Hematopoietic multipotent progenitor cell treated with erythropoietin and hydrocortisone succinate and interleukin-3 and kit ligand, for 6 days (in vitro differentiated cells): ENCODE data around the gene COA8.

ENCODE experiments used
- DNase-seq: peaks from one replicate; pipeline ENCODE4 v3.0.0-alpha.2; 2015

COA8 gene

GRCh38 chr14:103526247-103526913 lies 36.4 kb upstream of the COA8 start:
- DNase-seq: no peak

DNA sequence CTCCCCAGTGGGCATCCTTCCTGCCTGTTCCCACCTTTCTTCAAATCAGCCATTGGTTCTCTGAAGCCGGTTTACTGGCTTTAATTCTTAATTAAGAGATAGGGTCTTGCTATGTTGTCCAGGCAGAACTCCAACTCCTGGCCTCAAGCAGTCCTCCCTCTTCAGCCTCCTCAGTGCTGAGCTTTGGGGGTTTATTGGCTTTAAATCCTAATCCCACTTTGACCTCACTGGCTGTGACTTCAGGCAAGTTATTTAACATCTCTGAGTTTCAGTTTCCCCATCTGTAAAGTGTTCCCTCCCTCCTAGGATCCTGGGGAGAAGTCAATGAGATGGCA lies 35.9 kb upstream of the COA8 start:
- no peak for DNase-seq

DNA sequence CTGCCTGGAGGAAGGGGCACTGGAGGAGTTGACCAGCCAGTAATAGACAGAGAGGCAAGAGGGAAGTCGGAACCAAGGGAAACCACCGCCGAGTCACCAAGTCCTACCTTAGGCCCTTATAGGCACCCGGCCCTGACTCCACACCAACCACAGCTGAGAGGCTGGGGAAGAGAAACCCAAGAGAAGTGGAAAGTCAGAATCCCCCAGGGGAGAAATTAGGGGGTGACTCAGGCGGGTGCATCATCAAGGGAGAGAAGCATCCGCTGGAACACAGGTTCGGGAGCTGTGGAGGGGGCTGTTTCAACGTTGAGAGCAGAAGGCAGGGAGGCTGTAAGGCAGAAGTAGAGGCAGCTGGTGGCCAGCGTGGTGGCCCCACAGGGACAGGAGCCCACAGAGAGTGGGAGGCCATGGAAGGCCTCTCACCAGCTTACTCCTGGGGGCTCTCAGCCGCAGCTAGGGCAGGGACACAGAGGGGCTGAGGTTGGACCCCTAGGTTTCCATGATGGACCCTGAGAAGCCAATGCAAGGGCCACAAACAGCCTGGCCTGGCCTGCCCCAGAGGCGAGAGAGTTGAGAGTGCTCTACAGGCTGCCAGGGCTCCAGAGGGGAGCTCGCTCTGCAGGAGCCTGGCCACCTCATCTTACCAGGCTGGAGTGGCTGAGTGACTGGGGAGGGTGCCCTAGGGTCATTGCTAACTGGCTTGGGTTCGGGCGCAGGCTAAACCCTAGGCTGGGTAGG lies 35.2 kb upstream of the COA8 start:
- DNase-seq: no peak

DNA sequence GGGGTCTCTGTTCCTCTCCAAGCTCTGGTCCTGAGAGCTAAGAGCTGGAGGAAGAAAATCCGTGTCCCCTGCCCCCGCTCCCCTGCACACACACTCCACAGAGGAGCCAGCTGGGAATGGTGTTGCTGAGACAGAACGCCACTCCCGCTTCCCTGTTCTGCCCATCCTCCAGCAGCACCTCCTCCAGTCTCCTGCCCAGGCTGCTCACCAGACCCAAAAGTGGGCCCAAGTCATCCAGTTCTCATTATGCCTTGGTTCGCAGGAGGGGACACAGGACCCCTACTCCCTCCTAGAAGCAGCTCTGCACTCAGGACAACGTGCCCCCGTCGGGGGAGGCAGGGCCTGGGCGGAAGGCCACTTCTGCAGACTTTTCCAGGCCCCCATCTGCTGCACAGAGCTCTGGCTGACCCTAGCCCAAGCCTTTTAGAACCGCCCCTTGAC lies 34.6 kb upstream of the COA8 start:
- DNase-seq: no peak

GRCh38 chr14:103528587-103529382 lies 34.0 kb upstream of the COA8 start, which contains the start of gene TRMT61A:
TSS of gene TRMT61A (plus strand) at chr14:103529196. CDS start at chr14:103529979, 783 bp downstream.
- peak; percentile 89 for DNase-seq

- DNase-seq: peak; percentile 34
These were observed 33.1 kb upstream of the COA8 start for GRCh38 chr14:103529383-103530365.

DNA sequence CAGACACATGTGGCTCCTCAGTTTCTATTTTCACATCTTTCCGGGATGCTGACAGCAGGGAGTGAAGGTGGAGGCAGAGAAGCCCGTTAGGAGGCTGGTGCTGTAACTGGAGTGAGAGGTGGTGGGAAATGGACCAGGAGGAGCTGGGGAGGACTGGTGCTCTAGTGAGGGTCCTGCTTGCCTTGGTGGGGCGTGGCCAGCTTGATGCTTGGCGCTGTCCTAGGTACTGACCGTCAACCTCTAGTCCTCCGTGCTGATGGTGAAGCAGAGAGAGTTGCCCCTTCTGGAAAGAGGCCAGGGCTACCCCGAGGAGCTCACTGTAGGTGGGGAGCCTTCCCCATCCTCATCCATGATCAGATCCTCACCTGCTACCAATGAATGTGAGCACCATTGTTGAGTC lies 32.4 kb upstream of the COA8 start:
- peak; percentile 80 for DNase-seq

DNA sequence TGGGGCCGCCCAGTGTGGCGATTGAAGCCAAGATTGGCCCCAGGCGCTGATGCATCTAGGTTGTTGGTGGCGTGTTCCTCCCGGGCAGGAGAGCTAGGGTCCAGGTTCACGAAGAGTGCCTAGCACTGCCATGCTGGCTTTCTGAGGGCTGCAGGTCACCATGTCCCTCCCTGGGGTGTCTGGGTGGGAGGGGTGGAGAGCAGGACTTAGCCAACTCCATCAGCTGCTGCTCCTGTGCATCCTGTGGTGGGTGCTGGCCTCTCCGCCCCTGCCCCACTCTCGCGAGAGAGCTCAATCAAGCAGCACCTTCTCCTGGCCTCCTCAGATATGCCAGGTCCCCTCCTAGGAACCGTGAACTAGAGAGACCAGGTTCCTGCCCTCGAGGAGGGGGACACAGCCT lies 31.9 kb upstream of the COA8 start:
- DNase-seq: no peak

DNA sequence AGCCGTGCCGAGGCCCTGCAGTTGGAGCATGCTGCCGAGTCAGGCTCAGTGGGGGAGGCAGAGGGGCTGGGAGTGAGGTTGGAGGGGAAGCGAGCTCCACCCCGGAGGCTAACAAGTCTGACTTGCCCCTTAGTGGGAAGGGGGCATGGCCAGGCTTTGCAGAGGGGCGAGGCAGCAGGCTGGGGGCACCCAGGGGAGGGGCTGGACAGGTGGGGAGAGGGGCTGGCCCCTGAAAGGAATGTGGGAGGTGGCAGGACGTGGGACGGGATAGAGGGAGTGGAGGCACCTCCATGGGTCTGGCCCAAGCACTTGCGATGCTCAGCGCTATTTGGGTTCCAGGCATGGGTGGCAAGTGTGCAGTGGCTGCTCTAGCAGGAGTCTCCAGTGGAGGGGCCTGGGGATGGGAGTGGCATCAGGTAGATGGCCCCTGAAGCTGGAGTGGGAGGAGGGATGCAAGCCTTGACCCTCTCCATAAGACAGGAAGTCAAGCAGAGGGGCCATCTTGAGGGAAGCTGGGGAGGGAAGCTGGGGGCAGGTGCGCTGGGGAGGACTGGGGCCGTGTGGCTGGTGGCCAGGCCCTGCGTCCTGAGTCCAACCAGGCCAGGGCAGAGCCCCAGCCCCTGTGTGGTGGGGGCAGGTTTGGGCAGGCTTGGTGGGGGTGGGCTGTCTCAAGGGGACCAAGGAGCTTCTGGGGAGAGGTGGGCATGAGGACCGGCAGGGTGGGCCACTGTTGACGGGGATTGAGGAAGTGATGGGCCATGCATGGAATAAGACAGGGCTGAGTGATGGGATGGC lies 31.1 kb upstream of the COA8 start:
- DNase-seq: no peak

DNA sequence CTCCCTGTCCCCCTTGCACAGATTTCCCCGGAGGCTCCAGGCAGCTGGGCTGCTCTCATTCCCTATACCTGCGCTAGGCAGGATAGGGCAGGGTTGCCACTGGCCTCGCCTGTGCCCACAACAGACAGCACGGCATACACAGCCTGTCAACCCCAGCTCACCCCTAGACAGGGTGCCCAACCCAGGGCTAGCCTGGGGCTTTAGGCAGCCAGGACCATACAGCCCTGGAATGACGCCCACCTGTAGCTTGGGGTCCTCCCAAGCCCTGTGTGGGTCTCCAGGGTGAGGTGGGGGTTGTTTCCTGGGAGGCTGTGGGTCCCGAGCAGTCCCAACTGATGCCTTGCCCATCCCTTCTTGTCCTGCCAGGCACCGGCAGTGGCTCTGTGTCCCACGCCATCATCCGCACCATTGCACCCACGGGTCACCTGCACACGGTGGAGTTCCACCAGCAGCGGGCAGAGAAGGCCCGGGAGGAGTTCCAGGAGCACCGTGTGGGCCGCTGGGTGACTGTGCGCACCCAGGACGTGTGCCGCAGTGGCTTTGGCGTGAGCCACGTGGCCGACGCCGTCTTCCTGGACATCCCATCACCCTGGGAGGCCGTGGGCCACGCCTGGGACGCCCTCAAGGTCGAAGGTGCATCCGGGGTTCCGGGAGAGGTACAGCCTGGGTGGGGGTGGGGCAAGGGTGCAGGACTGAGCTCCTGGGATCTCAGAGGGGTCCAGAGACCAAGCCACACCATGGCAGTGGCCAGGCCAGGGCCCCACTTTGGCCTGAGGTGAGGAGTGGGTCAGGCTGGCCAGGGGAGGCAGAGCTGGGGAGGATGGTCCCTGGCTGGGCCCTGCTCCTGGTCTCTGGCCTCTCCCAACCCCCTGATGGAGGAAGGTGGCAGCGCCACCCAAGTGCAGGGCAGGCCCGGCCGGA lies 30.3 kb upstream of the COA8 start:
- DNase-seq: no peak

DNA sequence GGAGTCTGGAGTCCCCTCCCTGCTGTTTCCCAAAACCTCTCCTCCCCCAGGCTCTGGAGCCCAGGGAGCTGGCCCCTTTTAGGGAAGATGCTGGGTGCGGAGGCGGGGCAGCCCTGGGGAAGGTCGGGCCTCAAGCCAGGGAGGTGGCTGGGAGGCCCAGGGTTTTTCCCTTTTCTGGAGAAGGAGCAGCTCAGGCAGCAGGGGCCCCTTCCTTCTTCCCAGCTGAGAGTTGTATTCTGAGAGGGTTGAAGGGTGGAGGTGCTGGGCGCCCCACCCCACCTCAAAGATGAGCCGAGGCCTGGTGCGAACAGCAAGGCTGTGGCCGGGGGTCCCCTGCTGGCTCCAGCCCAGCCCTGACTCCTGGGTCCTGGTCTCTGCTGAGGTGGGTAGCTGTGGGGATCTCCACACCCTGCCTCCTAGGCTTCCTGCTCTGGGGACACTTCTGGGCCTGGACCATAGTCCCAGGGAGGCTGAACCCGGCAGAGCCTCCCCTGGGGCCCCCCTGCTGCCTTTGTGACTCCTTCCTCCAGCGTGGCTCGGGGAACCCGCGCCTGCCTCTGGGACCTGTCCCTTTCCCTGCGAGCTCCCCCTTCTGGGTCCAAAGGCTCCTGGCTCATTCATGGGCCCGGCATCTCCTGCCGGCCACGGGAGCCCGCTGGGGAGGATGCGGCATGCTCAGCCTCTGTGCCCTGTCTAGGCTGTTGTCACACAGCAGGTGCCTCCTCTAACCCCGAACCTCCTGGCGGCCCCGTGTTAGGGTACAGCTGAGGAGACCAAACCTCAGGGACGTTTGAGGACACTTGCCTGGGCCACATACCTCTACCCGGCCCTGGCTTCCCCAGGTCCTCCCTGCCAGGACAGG lies 29.4 kb upstream of the COA8 start:
- DNase-seq: no peak

DNA sequence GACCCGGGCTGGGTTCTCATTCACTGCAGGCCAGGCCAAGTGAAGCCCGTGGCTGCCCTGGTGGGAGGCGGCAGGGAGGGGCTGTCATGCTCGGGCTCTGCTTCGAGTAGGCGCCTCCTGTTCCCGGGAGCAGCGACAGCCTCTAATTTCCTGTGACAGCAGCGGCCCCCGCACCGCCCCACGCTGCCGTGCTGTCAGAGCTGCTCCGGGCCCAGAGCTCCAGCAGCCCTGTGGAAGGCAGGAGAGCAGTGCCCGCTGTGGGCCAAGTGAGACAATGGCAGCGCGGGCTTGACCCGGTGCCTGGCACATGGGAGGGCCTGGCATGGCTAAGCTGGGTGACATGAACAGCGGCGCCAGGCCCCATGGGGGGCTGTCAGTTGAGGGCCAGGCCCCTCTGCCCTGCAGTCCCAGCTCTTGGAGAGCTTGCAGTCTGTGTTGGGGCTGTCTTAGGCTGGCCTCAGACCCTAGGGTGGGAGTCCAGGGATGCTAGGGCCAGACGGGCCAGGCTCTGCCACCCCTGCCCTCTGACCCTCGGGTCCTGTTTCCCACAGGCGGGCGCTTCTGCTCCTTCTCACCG lies 28.7 kb upstream of the COA8 start:
- no peak for DNase-seq

DNA sequence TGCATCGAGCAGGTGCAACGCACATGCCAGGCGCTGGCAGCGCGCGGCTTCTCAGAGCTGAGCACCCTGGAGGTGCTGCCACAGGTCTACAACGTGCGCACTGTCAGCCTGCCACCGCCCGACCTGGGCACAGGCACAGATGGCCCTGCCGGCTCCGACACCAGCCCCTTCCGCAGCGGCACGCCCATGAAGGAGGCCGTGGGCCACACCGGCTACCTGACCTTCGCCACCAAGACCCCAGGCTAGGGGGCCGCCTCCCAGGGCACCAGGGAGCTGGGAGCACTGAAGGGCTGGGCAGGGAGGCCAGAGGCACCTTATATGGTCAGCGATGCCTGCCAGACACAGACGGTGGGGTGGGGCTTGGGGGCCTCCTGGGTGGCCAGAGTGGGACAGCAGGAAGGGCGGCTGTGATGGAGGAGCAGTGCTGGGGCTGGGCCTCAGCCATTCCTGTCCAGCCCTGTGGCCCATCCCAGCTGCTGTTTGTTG lies 28.1 kb upstream of the COA8 start:
- DNase-seq: no peak

DNA sequence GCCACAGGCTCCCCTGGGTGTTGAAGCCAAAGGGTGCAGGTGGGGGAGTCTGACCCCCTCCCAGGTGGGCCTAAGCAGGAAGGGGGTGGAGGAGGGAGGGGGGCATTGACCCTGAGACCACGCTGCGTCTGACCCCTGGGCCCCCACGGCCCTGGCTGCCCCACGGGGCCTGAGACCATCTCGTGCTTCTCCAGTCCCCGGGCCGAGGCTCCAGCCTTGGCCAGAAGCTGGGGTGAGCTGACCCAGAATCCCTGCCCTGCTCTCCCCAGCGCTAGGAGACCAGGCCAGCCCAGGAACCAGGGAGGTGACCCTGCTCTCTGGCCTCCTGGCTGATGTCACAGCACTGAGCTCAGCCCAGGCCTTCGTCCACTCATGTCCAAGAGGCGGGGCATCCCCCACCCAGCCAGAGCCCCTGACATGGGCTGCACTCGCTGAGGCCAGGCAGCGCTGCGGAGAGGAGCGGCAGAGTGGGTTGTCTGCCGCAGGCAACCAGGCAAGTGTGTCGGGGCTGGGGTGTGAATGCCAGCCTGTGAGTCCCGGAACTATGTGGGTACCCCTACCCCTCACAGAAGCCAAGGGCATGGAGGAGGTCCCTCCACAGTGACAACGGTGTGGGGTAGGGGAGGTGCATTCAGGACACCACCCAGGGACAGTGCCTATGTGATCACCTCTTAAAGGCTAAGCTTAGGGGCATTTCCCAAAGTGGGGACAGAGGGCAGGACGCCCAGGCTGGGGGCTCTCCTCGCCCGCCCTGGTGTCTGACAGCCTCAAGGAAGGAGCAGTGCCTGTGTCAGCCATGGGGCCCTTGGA lies 27.5 kb upstream of the COA8 start:
- DNase-seq: no peak

DNA sequence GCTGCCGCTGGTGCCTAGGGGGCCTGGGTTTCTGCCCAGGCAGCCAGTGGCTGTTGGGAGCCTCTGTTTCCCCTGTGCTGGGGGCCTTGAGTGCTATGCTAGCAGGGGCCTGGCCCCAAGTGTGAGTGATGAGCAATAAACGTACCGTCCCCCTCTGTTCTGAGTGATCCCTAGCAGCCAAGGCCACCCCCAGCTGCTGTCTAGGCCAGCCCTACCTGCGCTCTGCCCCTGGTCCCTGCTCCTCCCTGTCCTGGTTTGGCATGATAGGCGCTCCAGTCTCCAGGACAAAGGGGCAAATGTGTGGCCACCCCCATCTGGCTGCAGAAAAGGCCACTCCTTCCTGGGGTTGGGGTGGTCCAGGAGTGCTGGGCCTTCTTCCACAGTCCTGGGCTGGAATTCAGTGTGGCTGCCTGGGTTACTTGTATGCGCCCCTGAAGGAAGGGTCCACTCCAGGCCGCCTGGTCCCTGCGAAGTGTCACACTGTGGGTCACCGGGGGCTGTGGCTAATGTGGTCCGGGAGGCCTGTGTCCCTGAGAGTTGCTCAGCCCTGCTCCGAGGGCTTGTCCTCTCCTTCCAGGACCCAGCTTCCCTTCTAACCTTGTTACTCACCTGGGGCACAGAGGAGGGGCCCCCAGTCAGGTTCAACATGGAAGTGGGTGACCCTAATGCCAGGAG lies 26.7 kb upstream of the COA8 start:
- DNase-seq: no peak

GRCh38 chr14:103536693-103537092 lies 26.1 kb upstream of the COA8 start:
- DNase-seq: no peak

DNA sequence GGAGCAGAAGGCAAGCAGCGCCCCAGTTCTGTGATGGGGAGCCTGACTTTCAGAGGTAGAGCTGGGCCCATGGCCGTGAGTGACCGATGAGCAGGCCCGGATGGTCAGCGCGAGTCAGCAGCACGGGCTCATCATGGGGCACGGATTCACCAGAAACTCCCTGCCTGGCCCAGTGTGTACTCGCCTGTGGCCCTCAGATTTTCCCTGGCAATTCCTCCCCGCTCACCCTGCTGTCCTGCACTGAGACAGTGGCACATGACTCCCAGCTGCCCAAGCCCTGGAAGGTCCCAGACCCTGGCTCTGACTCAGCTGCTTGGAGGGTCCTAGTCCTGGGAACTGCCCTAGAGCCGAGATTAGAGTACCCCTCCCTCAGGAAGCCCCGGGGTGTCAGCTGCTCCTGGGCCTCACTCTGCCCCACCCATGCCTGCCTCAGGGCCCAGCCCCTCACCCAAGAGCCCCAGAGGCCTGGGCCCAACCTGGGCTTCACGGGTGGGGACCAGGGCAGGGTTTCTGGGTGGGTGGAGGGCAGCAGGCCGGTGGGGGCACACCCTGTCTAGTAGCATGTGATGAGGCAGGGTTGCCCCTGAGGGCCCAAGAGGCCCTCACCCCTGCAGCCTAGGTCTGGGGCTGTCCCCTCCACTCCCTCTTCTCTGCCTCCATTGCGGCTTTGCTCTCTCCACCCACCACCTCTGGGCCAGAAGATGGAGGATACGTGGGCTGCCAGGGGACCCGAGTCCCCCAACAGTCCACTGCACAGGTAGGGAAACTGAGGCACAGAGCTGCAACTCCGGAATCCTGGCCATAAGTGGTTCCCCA lies 25.4 kb upstream of the COA8 start:
- no peak for DNase-seq
